Right lobe of liver (tissue), 6 donors: ENCODE results near the gene SEC23A. TPM values are rescaled to one million over a fixed set of nuclear protein-coding genes. Genes with fewer than 3 reads are reported as not detected.

Experiments used
- ATAC-seq, 4 donors: fragments of 200-7000 bp; cut with Tn5 transposase; one replicate each; pipeline ENCODE4 v1.9.1; 2020; ENCODE audit warnings: mild to moderate bottlenecking in 4 of 4, moderate library complexity in 4 of 4
- DNase-seq, 3 donors: peaks; one replicate each; pipeline ENCODE4 v3.0.0-alpha.2; 2020
- H3K27ac ChIP-seq, 3 donors: fragments of 200-600 bp; one replicate each; pipeline ENCODE4 v1.8.0; 2022
- H3K27me3 ChIP-seq, 2 donors: fragments of 200-600 bp; one replicate each; pipeline ENCODE4 v1.8.0; 2022
- H3K36me3 ChIP-seq, 4 donors: fragments of 200-600 bp; sonication (generic) in 1 of 4; one replicate each; pipeline versions ENCODE4 v1.5.1 to v1.8.0; 2017 to 2022; ENCODE audit warnings: control low read depth in 1 of 4
- H3K4me1 ChIP-seq, 4 donors: fragments of 200-600 bp; sonication (generic) in 1 of 4; one replicate each; pipeline versions ENCODE4 v1.5.1 to v1.8.0; 2017 to 2022; ENCODE audit warnings: control low read depth in 1 of 4
- H3K4me3 ChIP-seq, 3 donors: fragments of 200-600 bp; one replicate each; pipeline ENCODE4 v1.8.0; 2022
- H3K9me3 ChIP-seq, 4 donors: fragments of 200-600 bp; sonication (generic) in 1 of 4; one replicate each; pipeline versions ENCODE4 v1.5.1 to v1.8.0; 2017 to 2022; ENCODE audit warnings: control low read depth in 1 of 4
- POLR2A ChIP-seq: fragments of 450-650 bp; IDR thresholded peaks from one replicate; pipeline ENCODE4 v1.6.1; 2017; ENCODE audit warnings: antibody characterized with exemption, mild to moderate bottlenecking
- WGBS: methylation state at CpG from one replicate; pipeline ENCODE4 v1.1.6; 2018; ENCODE audit warnings: low coverage, low lambda C conversion rate; ENCODE audit not compliant: insufficient coverage; ENCODE audit errors: missing lambda C conversion rate; 5-methylcytosine and 5-hydroxymethylcytosine counted together
- intact Hi-C, 2 donors: fragments of 100-400 bp; cut with DNase I; formaldehyde crosslinking; loops; one replicate each; pipeline versions ENCODE4 v1.11.2 to v1.14.1; 2022
- small RNA-seq, 2 experiments: library from RNA; depleted of rRNA; stranded (forward); fragments of <200 nt; gene quantifications; one replicate each; pipeline ENCODE3, GENCODE V24; 2016
- total RNA-seq, 6 experiments: library from RNA; depleted of rRNA in 2 of 6; stranded (reverse); fragments of >200 nt in 2 of 6; fragmentation: NEBNext Ultra II Directional in 3 of 6; extraction: Animal tissue kit (Norgen Biotek cat#: 25700) in 3 of 6; gene quantifications; one replicate each; pipeline versions ENCODE4 v1.1.0 to v1.2.4, GENCODE V29; 2016 to 2023
- TF ChIP-seq, protein P1 (sequence below), 4 donors: fragments of 200-600 bp in 3 of 4; fragments of 450-650 bp in 1 of 4; IDR thresholded peaks; one replicate each; pipeline versions ENCODE4 v1.5.1 to v1.8.0; 2016 to 2022; ENCODE audit warnings: antibody characterized with exemption in 4 of 4, mild to moderate bottlenecking in 2 of 4
- donor health status: DM: no; HTN: yes; CAD: no.
- donor health status: DM: no; HTN: no; CAD: no.
- donor health status: DM: no; HTN: no; CAD: no.
- donor health status: DM: no; HTN: yes; CAD: no.
- donor health status: DM: no; HTN: yes; CAD: no.

Gene SEC23A
- total RNA-seq, 6 experiments from 2014 or later: 69.2 to 107 (median 88.1) TPM

DNA sequence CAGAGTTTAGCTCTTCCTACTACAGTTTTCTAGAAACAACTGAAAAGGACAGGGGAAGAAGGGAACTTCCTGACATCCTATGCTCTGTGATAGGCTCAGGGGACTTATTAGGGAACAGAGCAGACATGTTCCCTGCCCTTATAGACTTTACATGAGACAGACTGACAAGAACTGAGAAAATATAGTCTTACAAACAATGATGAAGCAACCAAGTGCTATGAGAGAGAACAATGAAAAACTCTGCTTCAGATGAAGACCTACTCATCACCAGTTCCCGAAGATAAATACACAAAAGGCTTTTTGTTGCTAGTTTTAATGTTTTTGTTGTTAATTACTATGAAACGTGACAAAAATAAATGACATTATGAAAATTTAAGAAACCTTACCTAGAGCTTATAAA lies 115.3 kb downstream of the SEC23A start:
- Histone ChIP-seq H3K36me3 (no peaks in the 10 kb centered on the region), H3K4me3 (no peak overlapping the region), H3K27ac (no peak overlapping the region), H3K4me1 (no peaks in the 10 kb centered on the region), H3K9me3 (no peaks in the 10 kb centered on the region), H3K27me3 (no peaks in the 10 kb centered on the region)
- intact Hi-C loops: no loop called here
- no peak for ATAC-seq
- WGBS: 66% methylated on average over 2 of the region's 2 CpGs
- DNase-seq: no peak
- TF ChIP-seq, protein P1, sequence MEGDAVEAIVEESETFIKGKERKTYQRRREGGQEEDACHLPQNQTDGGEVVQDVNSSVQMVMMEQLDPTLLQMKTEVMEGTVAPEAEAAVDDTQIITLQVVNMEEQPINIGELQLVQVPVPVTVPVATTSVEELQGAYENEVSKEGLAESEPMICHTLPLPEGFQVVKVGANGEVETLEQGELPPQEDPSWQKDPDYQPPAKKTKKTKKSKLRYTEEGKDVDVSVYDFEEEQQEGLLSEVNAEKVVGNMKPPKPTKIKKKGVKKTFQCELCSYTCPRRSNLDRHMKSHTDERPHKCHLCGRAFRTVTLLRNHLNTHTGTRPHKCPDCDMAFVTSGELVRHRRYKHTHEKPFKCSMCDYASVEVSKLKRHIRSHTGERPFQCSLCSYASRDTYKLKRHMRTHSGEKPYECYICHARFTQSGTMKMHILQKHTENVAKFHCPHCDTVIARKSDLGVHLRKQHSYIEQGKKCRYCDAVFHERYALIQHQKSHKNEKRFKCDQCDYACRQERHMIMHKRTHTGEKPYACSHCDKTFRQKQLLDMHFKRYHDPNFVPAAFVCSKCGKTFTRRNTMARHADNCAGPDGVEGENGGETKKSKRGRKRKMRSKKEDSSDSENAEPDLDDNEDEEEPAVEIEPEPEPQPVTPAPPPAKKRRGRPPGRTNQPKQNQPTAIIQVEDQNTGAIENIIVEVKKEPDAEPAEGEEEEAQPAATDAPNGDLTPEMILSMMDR (IDR thresholded peaks at IDR 0.05): no peak
- TF ChIP-seq POLR2A: no peak

DNA sequence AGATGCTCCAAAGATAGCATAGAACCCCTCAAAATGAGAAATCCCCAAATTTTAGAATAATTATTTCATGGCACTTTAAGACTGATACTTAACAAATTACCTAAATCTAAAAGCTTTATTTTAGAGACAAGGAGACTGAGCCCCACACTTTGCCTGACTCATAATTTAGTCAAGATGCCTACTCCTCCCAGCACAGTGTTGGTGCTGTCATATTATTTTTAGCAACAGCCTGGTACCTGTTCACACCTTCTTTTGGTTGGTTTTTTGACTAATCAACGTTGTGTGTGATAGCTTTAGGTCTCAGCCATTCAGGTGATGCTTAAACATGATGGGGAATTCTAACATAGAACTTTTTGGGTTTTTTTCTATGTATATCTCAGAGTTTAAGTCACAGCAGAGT lies 120.2 kb downstream of the SEC23A start:
- no peak overlapping the region for H3K27ac ChIP-seq
- H3K9me3 ChIP-seq: no peaks in the 10 kb centered on the region
- H3K36me3 ChIP-seq: no peaks in the 10 kb centered on the region
- no peak overlapping the region for H3K4me3 ChIP-seq
- 0% methylated on average over 1 of the region's 1 CpG for WGBS
- H3K4me1 ChIP-seq: no peaks in the 10 kb centered on the region
- TF ChIP-seq, protein P1 (IDR thresholded peaks at IDR 0.05): no peak
- TF ChIP-seq POLR2A: no peak
- no peak for DNase-seq
- ATAC-seq: no peak
- H3K27me3 ChIP-seq: no peaks in the 10 kb centered on the region
- intact Hi-C loops: no loop called here

GRCh38 chr14:38982278-38982677 lies 120.8 kb downstream of the SEC23A start:
- TF ChIP-seq, protein P1 (IDR thresholded peaks at IDR 0.05): no peak
- TF ChIP-seq POLR2A: no peak
- Histone ChIP-seq H3K36me3 (no peaks in the 10 kb centered on the region), H3K27me3 (no peaks in the 10 kb centered on the region), H3K4me3 (no peak overlapping the region), H3K9me3 (no peaks in the 10 kb centered on the region), H3K4me1 (no peaks in the 10 kb centered on the region), H3K27ac (no peak overlapping the region)
- ATAC-seq (no peak), DNase-seq (no peak)
- 52% methylated on average over 3 of the region's 3 CpGs for WGBS
- intact Hi-C loops: no loop called here

Small RNA genes lying within 50 kb of the gene (small RNA-seq; reads per million reads assigned to genes)
- gene AL109628.1 (0 reads per million in 2 experiments), gene RF00019 (0 reads per million in 2 experiments)

Other genes with a start within 250 kb of the SEC23A start
- 1 to 10 TPM; 3.4 to 9.9 (median 6.0) TPM for gene GEMIN2, start 11.1 kb upstream of the SEC23A start, total RNA-seq
- gene TRAPPC6B, start 67.1 kb upstream of the SEC23A start, total RNA-seq: 10 to 100 TPM; 11.4 to 26.9 (median 15.1) TPM
- 10 to 100 TPM; 12.2 to 42.0 (median 23.8) TPM for gene PNN, start 72.0 kb upstream of the SEC23A start, total RNA-seq
- gene MIA2, start 130.7 kb upstream of the SEC23A start, total RNA-seq: 10 to 100 TPM; 58.7 to 90.8 (median 73.6) TPM